OCI-LY7 (cell line): ENCODE measurements around the gene MRPL48. TPM values are rescaled to one million over a fixed set of nuclear protein-coding genes. Genes with fewer than 3 reads are reported as not detected.

Source experiments
- BruUV-seq: library from RNA; stranded (reverse); fragments of 400-500 nt; replicated peaks from 2 replicates; lab custom pipeline; 2021; lab: Mats Ljungman, UMichigan
- CTCF ChIA-PET: fragments of 300-600 bp; sonication (Branson Sonifier 250); formaldehyde crosslinking; loops from one replicate; lab custom pipeline; 2022; ENCODE audit warnings: antibody characterized with exemption; ENCODE audit not compliant: unreplicated experiment; lab: Charles Lee
- POLR2A ChIA-PET: fragments of 300-600 bp; sonication (Branson Sonifier 250); formaldehyde crosslinking; loops from one replicate; lab custom pipeline; 2022; ENCODE audit warnings: antibody characterized with exemption; lab: Charles Lee
- DNase-seq: peaks from one replicate; pipeline ENCODE4 v3.0.0-alpha.2; 2015; ENCODE audit warnings: low spot score
- H2AFZ ChIP-seq: fragments of 200-600 bp; sonication (generic), shearing (Covaris generic); 2 replicates; pipeline ENCODE4 v1.6.1; 2014; ENCODE audit warnings: mild to moderate bottlenecking, antibody characterized with exemption, low read length, moderate library complexity
- H3K27ac ChIP-seq: fragments of 200-600 bp; sonication (generic); 2 replicates; pipeline ENCODE4 v1.5.1; 2014; ENCODE audit warnings: mixed run types, low read depth, mild to moderate bottlenecking, moderate library complexity, low read length, inconsistent platforms; ENCODE audit not compliant: poor library complexity, severe bottlenecking
- H3K36me3 ChIP-seq: fragments of 200-600 bp; sonication (generic); 2 replicates; pipeline ENCODE4 v1.6.1; 2014; ENCODE audit warnings: mild to moderate bottlenecking, antibody characterized with exemption, low read length, moderate library complexity, mixed read lengths; ENCODE audit not compliant: insufficient read depth
- H3K4me1 ChIP-seq: fragments of 200-600 bp; sonication (generic); 2 replicates; pipeline ENCODE4 v1.5.1; 2014; ENCODE audit warnings: mild to moderate bottlenecking, low read length; ENCODE audit not compliant: insufficient read depth, poor library complexity, severe bottlenecking
- H3K4me2 ChIP-seq: fragments of 200-600 bp; sonication (generic); 2 replicates; pipeline ENCODE4 v1.6.1; 2014; ENCODE audit warnings: mild to moderate bottlenecking, low read length
- H3K4me3 ChIP-seq: fragments of 200-600 bp; sonication (generic); 2 replicates; pipeline ENCODE4 v1.5.1; 2014; ENCODE audit warnings: mild to moderate bottlenecking, low read depth, low read length; ENCODE audit not compliant: poor library complexity, severe bottlenecking
- H3K79me2 ChIP-seq: fragments of 200-600 bp; sonication (generic); 2 replicates; pipeline ENCODE4 v1.6.1; 2016; ENCODE audit warnings: low read depth, mild to moderate bottlenecking, low read length, moderate library complexity, mixed read lengths; ENCODE audit not compliant: insufficient read depth
- H3K9me2 ChIP-seq: fragments of 200-600 bp; sonication (generic); 2 replicates; pipeline ENCODE4 v1.6.1; 2016; ENCODE audit warnings: mild to moderate bottlenecking, low read length, mixed read lengths; ENCODE audit not compliant: insufficient read depth
- H3K9me3 ChIP-seq: fragments of 200-600 bp; sonication (generic); 2 replicates; pipeline ENCODE4 v1.6.1; 2014; ENCODE audit warnings: mild to moderate bottlenecking, mixed run types, low read length, mixed read lengths
- H4K20me1 ChIP-seq: fragments of 200-600 bp; sonication (generic); 2 replicates; pipeline ENCODE4 v1.6.1; 2014; ENCODE audit warnings: mild to moderate bottlenecking, antibody characterized with exemption, low read length, moderate library complexity, mixed read lengths; ENCODE audit not compliant: insufficient read depth
- EZH2phosphoT487 ChIP-seq: fragments of 200-600 bp; sonication (generic); IDR thresholded peaks from 2 replicates; pipeline ENCODE4 v1.6.1; 2018; ENCODE audit warnings: low read depth, borderline replicate concordance, mild to moderate bottlenecking, mixed run types, antibody characterized with exemption, low read length, moderate library complexity, mixed read lengths
- intact Hi-C: fragments of 100-400 bp; cut with micrococcal nuclease; formaldehyde crosslinking; loops from one replicate; pipeline ENCODE4 v1.10.0; 2022; ENCODE audit not compliant: unreplicated experiment
- total RNA-seq, 2 experiments: library from RNA; depleted of rRNA in 1 of 2; stranded (reverse); fragments of >200 nt in 1 of 2; shearing (Covaris generic) in 1 of 2; gene quantifications; 2 replicates each; pipeline ENCODE4 v1.2.3, GENCODE V29; 2014 to 2022
- TF ChIP-seq, protein P1 (sequence below): fragments of 200-600 bp; sonication (generic); conservative IDR thresholded peaks from 2 replicates; pipeline ENCODE4 v1.5.1; 2014; ENCODE audit warnings: mild to moderate bottlenecking, antibody characterized with exemption, low read length, moderate library complexity, mixed read lengths

The MRPL48 gene
- total RNA-seq, 2 experiments from 2014 or later = 63.9 to 167 TPM

DNA sequence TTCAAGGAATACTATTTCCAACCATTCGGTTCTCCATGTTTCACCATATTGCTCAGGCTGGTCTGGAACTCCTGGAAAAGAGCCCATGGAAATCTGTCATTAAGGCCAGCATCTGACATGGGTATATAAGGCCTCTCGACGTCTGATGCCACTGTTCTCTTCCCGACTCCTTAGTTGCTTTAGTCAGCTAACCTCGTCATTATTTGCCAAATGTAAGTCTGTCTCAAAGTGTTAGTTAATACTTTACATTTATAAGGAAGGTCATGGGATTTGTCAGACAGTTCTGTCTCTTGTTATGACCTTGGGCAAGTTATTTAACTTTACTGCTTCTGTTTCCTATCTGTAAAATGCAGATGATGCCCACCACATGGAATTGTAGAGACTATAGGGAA is 1.6 kb downstream of the MRPL48 start:
- Histone ChIP-seq H3K4me2 (peak overlapping the region; percentile 90), H3K9me3 (no peaks in the 10 kb centered on the region), H3K4me3 (peak overlapping the region; percentile 77), H3K4me1 (peaks cover 41% of the 10 kb centered on the region), H4K20me1 (no peaks in the 10 kb centered on the region), H3K9me2 (no peaks in the 10 kb centered on the region), H3K27ac (peak overlapping the region; percentile 92), H3K79me2 (peaks cover 49% of the 10 kb centered on the region), H2AFZ (no peak overlapping the region), H3K36me3 (peaks cover 17% of the 10 kb centered on the region; the same call in 1 of the 2 replicates)
- TF ChIP-seq, protein P1, sequence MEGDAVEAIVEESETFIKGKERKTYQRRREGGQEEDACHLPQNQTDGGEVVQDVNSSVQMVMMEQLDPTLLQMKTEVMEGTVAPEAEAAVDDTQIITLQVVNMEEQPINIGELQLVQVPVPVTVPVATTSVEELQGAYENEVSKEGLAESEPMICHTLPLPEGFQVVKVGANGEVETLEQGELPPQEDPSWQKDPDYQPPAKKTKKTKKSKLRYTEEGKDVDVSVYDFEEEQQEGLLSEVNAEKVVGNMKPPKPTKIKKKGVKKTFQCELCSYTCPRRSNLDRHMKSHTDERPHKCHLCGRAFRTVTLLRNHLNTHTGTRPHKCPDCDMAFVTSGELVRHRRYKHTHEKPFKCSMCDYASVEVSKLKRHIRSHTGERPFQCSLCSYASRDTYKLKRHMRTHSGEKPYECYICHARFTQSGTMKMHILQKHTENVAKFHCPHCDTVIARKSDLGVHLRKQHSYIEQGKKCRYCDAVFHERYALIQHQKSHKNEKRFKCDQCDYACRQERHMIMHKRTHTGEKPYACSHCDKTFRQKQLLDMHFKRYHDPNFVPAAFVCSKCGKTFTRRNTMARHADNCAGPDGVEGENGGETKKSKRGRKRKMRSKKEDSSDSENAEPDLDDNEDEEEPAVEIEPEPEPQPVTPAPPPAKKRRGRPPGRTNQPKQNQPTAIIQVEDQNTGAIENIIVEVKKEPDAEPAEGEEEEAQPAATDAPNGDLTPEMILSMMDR = no peak
- TF ChIP-seq EZH2phosphoT487 = no peak
- ChIA-PET POLR2A (no interaction called here), CTCF (no interaction called here)
- intact Hi-C loops = loop anchor here (2.0 to 10.0 kb wide), 2 partner anchors 88 to 196 kb away; partner anchors contain the start of genes COA4, PAAF1 and UCP2
- no TSS peak for BruUV-seq
- no peak for DNase-seq

- no TSS peak for BruUV-seq
- Histone ChIP-seq H3K27ac (peak overlapping the region; percentile 3), H4K20me1 (no peaks in the 10 kb centered on the region), H3K4me2 (no peak overlapping the region), H3K36me3 (peaks cover 28% of the 10 kb centered on the region; the same call in 1 of the 2 replicates), H3K4me1 (peaks cover 21% of the 10 kb centered on the region), H3K9me2 (no peaks in the 10 kb centered on the region), H3K79me2 (peaks cover 56% of the 10 kb centered on the region), H2AFZ (no peak overlapping the region), H3K9me3 (no peaks in the 10 kb centered on the region), H3K4me3 (no peak overlapping the region)
- TF ChIP-seq, protein P1 = no peak
- TF ChIP-seq EZH2phosphoT487 = no peak
- ChIA-PET POLR2A (no interaction called here), CTCF (no interaction called here)
- DNase-seq = no peak
- intact Hi-C loops = no loop called here
These were observed 4.9 kb downstream of the MRPL48 start for GRCh38 chr11:73792584-73792983.

DNA sequence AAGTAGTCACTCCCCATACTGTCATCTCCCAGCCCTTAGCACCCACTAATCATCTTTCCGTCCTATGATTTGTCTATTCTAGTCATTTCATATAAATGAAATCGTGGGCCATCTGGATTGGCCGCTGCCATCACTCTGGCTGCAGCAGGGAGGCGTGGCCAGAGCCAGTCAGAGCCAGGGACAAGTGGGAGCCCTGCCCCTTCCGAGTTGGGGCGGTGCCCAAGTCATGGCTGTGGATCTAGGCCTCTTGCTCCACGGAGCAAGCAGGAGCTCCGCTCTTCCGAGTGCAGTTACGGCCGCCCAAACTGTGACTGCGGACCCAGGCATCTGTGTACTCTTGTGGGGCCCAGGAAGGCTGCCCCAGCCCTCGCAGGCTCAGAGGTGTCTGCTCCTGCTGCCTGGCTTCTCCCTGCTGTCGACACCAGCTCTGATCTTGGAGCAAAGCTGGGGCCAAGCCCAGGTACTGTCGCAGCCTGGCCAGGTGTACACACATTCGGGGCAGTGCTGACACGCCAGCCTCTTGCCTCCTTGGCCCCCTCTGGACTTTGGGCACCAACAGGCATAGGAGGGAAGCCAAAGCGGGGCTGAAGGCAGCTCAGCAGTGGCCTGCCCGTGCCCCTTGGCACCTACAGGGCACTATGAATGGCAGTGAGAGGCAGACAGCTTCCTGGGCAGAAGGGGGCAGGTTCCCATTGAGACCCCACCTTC is 8.4 kb downstream of the MRPL48 start:
- H3K4me3 ChIP-seq = no peak overlapping the region
- no peaks in the 10 kb centered on the region for H3K9me2 ChIP-seq
- no peaks in the 10 kb centered on the region for H3K9me3 ChIP-seq
- H3K4me1 ChIP-seq = peaks cover 12% of the 10 kb centered on the region
- ChIA-PET POLR2A (no interaction called here), CTCF (interaction anchor here (0.6 kb wide), 1 partner anchor 1079 kb away, joined by 3 read pairs; no protein-coding TSS in a partner anchor)
- H3K27ac ChIP-seq = no peak overlapping the region
- H3K79me2 ChIP-seq = peaks cover 33% of the 10 kb centered on the region
- H2AFZ ChIP-seq = no peak overlapping the region
- intact Hi-C loops = no loop called here
- no peak overlapping the region for H3K4me2 ChIP-seq
- DNase-seq = no peak
- H3K36me3 ChIP-seq = peaks cover 31% of the 10 kb centered on the region; the same call in 1 of the 2 replicates
- TF ChIP-seq, protein P1 = no peak
- TF ChIP-seq EZH2phosphoT487 = no peak
- BruUV-seq = no TSS peak
- H4K20me1 ChIP-seq = no peaks in the 10 kb centered on the region
